MCF 10A (cell line): ENCODE results near the gene WWC1. TPM values are rescaled to one million over a fixed set of nuclear protein-coding genes. Genes with fewer than 3 reads are reported as not detected.

ENCODE experiments used
- BruUV-seq: library from RNA; stranded (reverse); fragments of 400-500 nt; replicated peaks from 2 replicates; lab custom pipeline; 2021; lab: Mats Ljungman, UMichigan
- CTCF ChIA-PET: fragments of 300-600 bp; sonication (Branson Sonifier 250); formaldehyde crosslinking; extraction: SDS; loops from one replicate; lab custom pipeline; 2021; ENCODE audit warnings: antibody characterized with exemption, inconsistent platforms; lab: Yijun Ruan, JAX
- POLR2A ChIA-PET: fragments of 300-600, 350-650 bp; sonication (Branson Sonifier 250); formaldehyde crosslinking; extraction: SDS; loops from one replicate; lab custom pipeline; 2020; ENCODE audit warnings: antibody characterized with exemption, inconsistent platforms; lab: Yijun Ruan, JAX
- DNase-seq: peaks from one replicate; pipeline ENCODE4 v3.0.0-alpha.2; 2018; ENCODE audit not compliant: unreplicated experiment
- H3K27ac Mint-ChIP-seq: one replicate; pipeline ENCODE4 v1.8.0; 2022; ENCODE audit warnings: mild to moderate bottlenecking, low read depth, mixed read lengths; ENCODE audit not compliant: unreplicated experiment
- H3K27me3 Mint-ChIP-seq: one replicate; pipeline ENCODE4 v1.8.0; 2022; ENCODE audit warnings: mixed read lengths; ENCODE audit not compliant: insufficient read depth, unreplicated experiment
- H3K36me3 Mint-ChIP-seq: one replicate; pipeline ENCODE4 v1.8.0; 2022; ENCODE audit warnings: mild to moderate bottlenecking, moderate library complexity, mixed read lengths; ENCODE audit not compliant: insufficient read depth, unreplicated experiment
- H3K4me1 Mint-ChIP-seq: one replicate; pipeline ENCODE4 v1.8.0; 2022; ENCODE audit warnings: mixed read lengths; ENCODE audit not compliant: insufficient read depth, unreplicated experiment
- H3K4me3 Mint-ChIP-seq: one replicate; pipeline ENCODE4 v1.8.0; 2022; ENCODE audit warnings: mild to moderate bottlenecking, moderate library complexity, mixed read lengths; ENCODE audit not compliant: unreplicated experiment
- H3K9me3 Mint-ChIP-seq: one replicate; pipeline ENCODE4 v1.8.0; 2022; ENCODE audit warnings: mixed read lengths; ENCODE audit not compliant: unreplicated experiment
- intact Hi-C: fragments of 100-400 bp; cut with micrococcal nuclease; formaldehyde crosslinking; loops from 2 replicates; pipeline ENCODE4 v1.14.1; 2022
- total RNA-seq: library from RNA; stranded (reverse); gene quantifications from 2 replicates; pipeline ENCODE4 v1.2.3, GENCODE V29; 2022
- TF ChIP-seq, protein P1 (sequence below): fragments of 200-600 bp; IDR thresholded peaks from one replicate; pipeline ENCODE4 v1.8.0; 2022; ENCODE audit warnings: antibody characterized with exemption, mild to moderate bottlenecking; ENCODE audit not compliant: unreplicated experiment

Gene WWC1
- total RNA-seq, 1 experiment from 2014 or later = 47.0 TPM

DNA sequence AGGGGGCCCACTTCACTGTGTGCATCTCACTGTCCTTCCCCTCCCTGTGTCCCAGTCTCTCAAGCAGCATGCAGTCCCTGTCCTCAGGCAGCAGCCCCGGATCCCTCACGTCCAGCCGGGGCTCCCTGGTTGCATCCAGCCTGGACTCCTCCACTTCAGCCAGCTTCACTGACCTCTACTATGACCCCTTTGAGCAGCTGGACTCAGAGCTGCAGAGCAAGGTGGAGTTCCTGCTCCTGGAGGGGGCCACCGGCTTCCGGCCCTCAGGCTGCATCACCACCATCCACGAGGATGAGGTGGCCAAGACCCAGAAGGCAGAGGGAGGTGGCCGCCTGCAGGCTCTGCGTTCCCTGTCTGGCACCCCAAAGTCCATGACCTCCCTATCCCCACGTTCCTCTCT, 132.0 kb downstream of the WWC1 start:
- CTCF ChIA-PET = interaction anchor here (0.7 to 4.7 kb wide), 18 partner anchors 8 to 841 kb away, joined by 3 to 120 read pairs (median 6); partner anchors contain the start of gene WWC1
- Mint-ChIP-seq H3K27me3 (no peaks in the 10 kb centered on the region), H3K9me3 (no peaks in the 10 kb centered on the region), H3K27ac (no peak overlapping the region), H3K4me3 (no peak overlapping the region), H3K36me3 (peaks cover 43% of the 10 kb centered on the region), H3K4me1 (no peaks in the 10 kb centered on the region)
- no TSS peak for BruUV-seq
- TF ChIP-seq, protein P1, sequence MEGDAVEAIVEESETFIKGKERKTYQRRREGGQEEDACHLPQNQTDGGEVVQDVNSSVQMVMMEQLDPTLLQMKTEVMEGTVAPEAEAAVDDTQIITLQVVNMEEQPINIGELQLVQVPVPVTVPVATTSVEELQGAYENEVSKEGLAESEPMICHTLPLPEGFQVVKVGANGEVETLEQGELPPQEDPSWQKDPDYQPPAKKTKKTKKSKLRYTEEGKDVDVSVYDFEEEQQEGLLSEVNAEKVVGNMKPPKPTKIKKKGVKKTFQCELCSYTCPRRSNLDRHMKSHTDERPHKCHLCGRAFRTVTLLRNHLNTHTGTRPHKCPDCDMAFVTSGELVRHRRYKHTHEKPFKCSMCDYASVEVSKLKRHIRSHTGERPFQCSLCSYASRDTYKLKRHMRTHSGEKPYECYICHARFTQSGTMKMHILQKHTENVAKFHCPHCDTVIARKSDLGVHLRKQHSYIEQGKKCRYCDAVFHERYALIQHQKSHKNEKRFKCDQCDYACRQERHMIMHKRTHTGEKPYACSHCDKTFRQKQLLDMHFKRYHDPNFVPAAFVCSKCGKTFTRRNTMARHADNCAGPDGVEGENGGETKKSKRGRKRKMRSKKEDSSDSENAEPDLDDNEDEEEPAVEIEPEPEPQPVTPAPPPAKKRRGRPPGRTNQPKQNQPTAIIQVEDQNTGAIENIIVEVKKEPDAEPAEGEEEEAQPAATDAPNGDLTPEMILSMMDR = no peak
- intact Hi-C loops = no loop called here
- POLR2A ChIA-PET = interaction anchor here (3.1 kb wide), 1 partner anchor 154 kb away, joined by 15 read pairs; no protein-coding TSS in a partner anchor
- DNase-seq = no peak

DNA sequence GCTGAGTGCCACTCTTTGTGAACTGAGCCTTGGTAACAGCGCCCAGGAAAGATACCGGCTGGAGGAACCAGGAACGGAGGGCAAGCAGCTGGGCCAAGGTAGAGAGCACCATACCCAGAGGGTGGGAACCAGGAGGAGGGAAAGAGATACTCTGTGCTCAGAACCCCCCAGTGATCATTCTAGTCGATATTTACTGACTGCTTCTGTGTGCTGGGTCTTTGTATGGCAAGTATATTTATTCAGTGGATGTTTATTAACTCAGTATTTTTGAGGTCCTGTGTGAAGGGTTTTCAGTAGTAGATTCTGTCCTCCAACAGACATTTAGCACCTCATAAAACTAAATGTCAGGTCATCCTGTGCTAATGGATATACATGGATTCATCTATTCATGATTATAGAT, 132.5 kb downstream of the WWC1 start:
- POLR2A ChIA-PET = interaction anchor here (3.1 kb wide), 1 partner anchor 154 kb away, joined by 15 read pairs; no protein-coding TSS in a partner anchor
- CTCF ChIA-PET = interaction anchor here (0.6 to 4.7 kb wide), 7 partner anchors 17 to 154 kb away, joined by 5 to 120 read pairs (median 15); partner anchors contain the start of gene WWC1
- intact Hi-C loops = no loop called here
- H3K27me3 Mint-ChIP-seq = no peaks in the 10 kb centered on the region
- H3K36me3 Mint-ChIP-seq = peaks cover 47% of the 10 kb centered on the region
- no peak for DNase-seq
- no peaks in the 10 kb centered on the region for H3K4me1 Mint-ChIP-seq
- no peak overlapping the region for H3K27ac Mint-ChIP-seq
- TF ChIP-seq, protein P1 = no peak
- no peaks in the 10 kb centered on the region for H3K9me3 Mint-ChIP-seq
- no peak overlapping the region for H3K4me3 Mint-ChIP-seq
- BruUV-seq = no TSS peak

DNA sequence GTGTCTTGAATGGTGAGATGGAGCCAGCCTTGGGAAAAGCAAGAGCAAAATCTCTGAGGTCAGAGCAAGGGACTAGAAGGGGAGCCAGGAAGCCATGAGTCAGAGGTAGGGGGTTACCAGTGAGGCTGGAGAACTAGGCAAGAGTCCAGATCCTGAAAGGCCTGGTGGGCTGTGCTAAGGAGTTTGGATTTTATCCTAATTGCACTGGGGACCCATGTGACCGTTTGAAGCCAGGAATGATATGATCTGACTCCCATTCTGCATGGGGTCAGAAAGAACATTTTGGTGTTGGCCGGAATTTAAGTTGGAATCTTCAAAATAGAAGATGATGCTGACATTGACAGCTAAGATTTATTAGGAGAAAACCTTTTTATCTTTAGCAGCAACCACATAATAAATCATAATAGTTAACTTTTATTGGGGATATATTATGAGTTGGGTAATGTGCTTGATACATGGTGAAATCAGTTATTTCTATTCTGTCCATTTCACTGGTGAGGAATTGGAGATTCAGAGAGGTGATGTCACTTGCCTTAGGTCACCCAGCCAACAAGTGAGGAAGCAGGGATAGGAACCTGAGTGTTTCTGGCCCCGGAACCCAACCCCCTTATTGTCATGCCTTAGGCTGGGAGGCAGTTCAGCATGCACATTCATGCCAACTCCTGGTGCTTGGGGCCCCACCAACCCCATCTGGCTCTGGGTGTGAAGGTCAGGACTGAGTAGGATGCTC, 133.3 kb downstream of the WWC1 start:
- ChIA-PET CTCF (interaction anchor here (0.6 to 4.7 kb wide), 7 partner anchors 22 to 1809 kb away, joined by 3 to 120 read pairs (median 4); partner anchors contain the start of gene WWC1), POLR2A (interaction anchor here (0.7 kb wide), 1 partner anchor 227 kb away, joined by 3 read pairs; no protein-coding TSS in a partner anchor)
- intact Hi-C loops = no loop called here
- H3K4me1 Mint-ChIP-seq = no peaks in the 10 kb centered on the region
- no peak overlapping the region for H3K4me3 Mint-ChIP-seq
- DNase-seq = peak; percentile 44
- H3K27me3 Mint-ChIP-seq = no peaks in the 10 kb centered on the region
- H3K36me3 Mint-ChIP-seq = peaks cover 55% of the 10 kb centered on the region
- TF ChIP-seq, protein P1 = no peak
- no TSS peak for BruUV-seq
- no peaks in the 10 kb centered on the region for H3K9me3 Mint-ChIP-seq
- H3K27ac Mint-ChIP-seq = no peak overlapping the region
